GM23338 (cell line): ENCODE data around the gene PPHLN1. TPM values are rescaled to one million over a fixed set of nuclear protein-coding genes. Genes with fewer than 3 reads are reported as not detected.

Experiments used
- ATAC-seq: fragments of 200-7000 bp; cut with Tn5 transposase; 3 replicates; pipeline ENCODE4 v1.9.1; 2020
- DNase-seq: peaks from one replicate; pipeline ENCODE4 v3.0.0-alpha.2; 2015; ENCODE audit warnings: low spot score
- H2AFZ ChIP-seq: fragments of 200-600 bp; sonication (generic); 2 replicates; pipeline ENCODE4 v1.8.0; 2016; ENCODE audit warnings: antibody characterized with exemption, mild to moderate bottlenecking, moderate library complexity
- H3F3A ChIP-seq: fragments of 200-600 bp; sonication (generic); replicated peaks from 2 replicates; pipeline ENCODE4 v1.8.0; 2017; ENCODE audit warnings: antibody characterized with exemption, mixed run types, low read depth
- H3K27ac ChIP-seq: fragments of 200-600 bp; sonication (generic); 2 replicates; pipeline ENCODE4 v1.6.1; 2016; ENCODE audit warnings: low read depth
- H3K27me3 ChIP-seq: fragments of 200-600 bp; sonication (generic); 2 replicates; pipeline ENCODE4 v1.8.0; 2016; ENCODE audit warnings: mild to moderate bottlenecking, mixed run types, moderate library complexity; ENCODE audit not compliant: insufficient read depth
- H3K36me3 ChIP-seq: fragments of 200-600 bp; sonication (generic); 2 replicates; pipeline ENCODE4 v1.8.0; 2016; ENCODE audit warnings: mild to moderate bottlenecking; ENCODE audit not compliant: insufficient read depth
- H3K4me1 ChIP-seq: fragments of 200-600 bp; sonication (generic); 2 replicates; pipeline ENCODE4 v1.8.0; 2016; ENCODE audit warnings: mild to moderate bottlenecking, moderate library complexity; ENCODE audit not compliant: insufficient read depth
- H3K4me2 ChIP-seq: fragments of 200-600 bp; sonication (generic); 2 replicates; pipeline ENCODE4 v1.7.1; 2017; ENCODE audit warnings: mixed run types
- H3K4me3 ChIP-seq: fragments of 200-600 bp; sonication (generic); 2 replicates; pipeline ENCODE4 v1.6.1; 2016; ENCODE audit warnings: mixed run types
- H3K79me2 ChIP-seq: fragments of 200-600 bp; sonication (generic); replicated peaks from 2 replicates; pipeline ENCODE4 v1.8.0; 2017; ENCODE audit warnings: mild to moderate bottlenecking; ENCODE audit not compliant: insufficient read depth
- H3K9me2 ChIP-seq: fragments of 200-600 bp; sonication (generic); 2 replicates; pipeline ENCODE4 v1.8.0; 2017; ENCODE audit not compliant: insufficient read depth
- H4K20me1 ChIP-seq: fragments of 200-600 bp; sonication (generic); replicated peaks from 2 replicates; pipeline ENCODE4 v1.8.0; 2017; ENCODE audit warnings: mild to moderate bottlenecking; ENCODE audit not compliant: insufficient read depth
- H3K27ac Mint-ChIP-seq: 2 replicates; pipeline ENCODE4 v1.8.0; 2020; ENCODE audit warnings: inconsistent platforms, mild to moderate bottlenecking, moderate library complexity, mixed read lengths
- H3K27me3 Mint-ChIP-seq: 3 replicates; pipeline ENCODE4 v1.8.0; 2022; ENCODE audit warnings: low read depth, mild to moderate bottlenecking, moderate library complexity, mixed read lengths, inconsistent platforms; ENCODE audit not compliant: insufficient read depth, poor library complexity
- H3K36me3 Mint-ChIP-seq: 3 replicates; pipeline ENCODE4 v1.8.0; 2021; ENCODE audit warnings: low read depth, mild to moderate bottlenecking, inconsistent platforms, moderate library complexity, mixed read lengths
- H3K4me1 Mint-ChIP-seq: 3 replicates; pipeline ENCODE4 v1.8.0; 2020; ENCODE audit warnings: mild to moderate bottlenecking, inconsistent platforms, mixed read lengths
- H3K4me3 Mint-ChIP-seq: 3 replicates; pipeline ENCODE4 v1.8.0; 2021; ENCODE audit warnings: moderate library complexity, mild to moderate bottlenecking, inconsistent platforms, mixed read lengths
- H3K9me3 Mint-ChIP-seq: 3 replicates; pipeline ENCODE4 v1.8.0; 2020; ENCODE audit warnings: moderate library complexity, mild to moderate bottlenecking, inconsistent platforms, mixed read lengths
- CREB1 ChIP-seq: fragments of 250-450 bp; sonication (Bioruptor Pico); IDR thresholded peaks from 2 replicates; pipeline ENCODE4 v1.5.0; 2020; ENCODE audit warnings: low read depth, mild to moderate bottlenecking, moderate library complexity
- ETS1 ChIP-seq: IDR thresholded peaks from 2 replicates; pipeline ENCODE4 v1.6.1; 2016; ENCODE audit warnings: antibody characterized with exemption
- EZH2 ChIP-seq: fragments of 200-600 bp; sonication (generic); IDR thresholded peaks from one replicate; pipeline ENCODE4 v1.8.0; 2017; ENCODE audit warnings: antibody characterized with exemption, mild to moderate bottlenecking, low read depth; ENCODE audit not compliant: unreplicated experiment
- EZH2phosphoT487 ChIP-seq: fragments of 200-600 bp; sonication (generic); IDR thresholded peaks from one replicate; pipeline ENCODE4 v1.8.1; 2018; ENCODE audit warnings: antibody characterized with exemption; ENCODE audit not compliant: unreplicated experiment
- JUNB ChIP-seq: IDR thresholded peaks from one replicate; pipeline ENCODE4 v1.6.1; 2016; ENCODE audit warnings: antibody characterized with exemption; ENCODE audit not compliant: unreplicated experiment
- NANOG ChIP-seq: IDR thresholded peaks from 2 replicates; pipeline ENCODE4 v1.6.1; 2016; ENCODE audit warnings: antibody characterized with exemption, borderline replicate concordance
- POLR2AphosphoS5 ChIP-seq: IDR thresholded peaks from 2 replicates; pipeline ENCODE4 v1.6.1; 2016; ENCODE audit warnings: antibody characterized with exemption, low read depth
- STAT1 ChIP-seq: IDR thresholded peaks from one replicate; pipeline ENCODE4 v1.6.1; 2016; ENCODE audit warnings: antibody characterized with exemption; ENCODE audit not compliant: unreplicated experiment
- ZNF114 ChIP-seq: fragments of 250-450 bp; sonication (Bioruptor Pico); IDR thresholded peaks from 2 replicates; pipeline ENCODE4 v1.5.0; 2020; ENCODE audit warnings: mild to moderate bottlenecking, moderate library complexity
- ZNF331 ChIP-seq: fragments of 250-450 bp; sonication (Bioruptor Pico); IDR thresholded peaks from 2 replicates; pipeline ENCODE4 v1.5.0; 2020; ENCODE audit warnings: low read depth, mild to moderate bottlenecking, moderate library complexity
- ZNF462 ChIP-seq: fragments of 250-450 bp; sonication (Bioruptor Pico); IDR thresholded peaks from 2 replicates; pipeline ENCODE4 v1.5.0; 2020; ENCODE audit warnings: mild to moderate bottlenecking, moderate library complexity
- polyA plus RNA-seq: library from polyadenylated mRNA; unstranded; fragments of >200 nt; fragmentation: Nextera tagmentation; extraction: Ambion mirVana; gene quantifications from 2 replicates; pipeline ENCODE4 v1.2.1, GENCODE V29; 2016
- total RNA-seq: library from RNA; depleted of rRNA; stranded (reverse); fragments of >200 nt; shearing (Covaris generic); gene quantifications from 2 replicates; pipeline ENCODE4 v1.2.3, GENCODE V29; 2014
- TF ChIP-seq, protein P1 (sequence below), 2 experiments: fragments of 200-600 bp in 1 of 2; sonication (generic) in 1 of 2; conservative IDR thresholded peaks; 2 replicates each; pipeline versions ENCODE4 v1.5.1 to v1.6.1; 2016 to 2017; ENCODE audit warnings: antibody characterized with exemption in 2 of 2, low read depth in 2 of 2, mild to moderate bottlenecking in 2 of 2, moderate library complexity in 1 of 2
- TF ChIP-seq, protein P2 (sequence below): IDR thresholded peaks from one replicate; pipeline ENCODE4 v1.6.1; 2018; ENCODE audit warnings: antibody characterized with exemption; ENCODE audit not compliant: unreplicated experiment

Gene PPHLN1
- total and polyA plus RNA-seq, 2 experiments from 2014 or later, result 93.0 to 103 TPM

DNA sequence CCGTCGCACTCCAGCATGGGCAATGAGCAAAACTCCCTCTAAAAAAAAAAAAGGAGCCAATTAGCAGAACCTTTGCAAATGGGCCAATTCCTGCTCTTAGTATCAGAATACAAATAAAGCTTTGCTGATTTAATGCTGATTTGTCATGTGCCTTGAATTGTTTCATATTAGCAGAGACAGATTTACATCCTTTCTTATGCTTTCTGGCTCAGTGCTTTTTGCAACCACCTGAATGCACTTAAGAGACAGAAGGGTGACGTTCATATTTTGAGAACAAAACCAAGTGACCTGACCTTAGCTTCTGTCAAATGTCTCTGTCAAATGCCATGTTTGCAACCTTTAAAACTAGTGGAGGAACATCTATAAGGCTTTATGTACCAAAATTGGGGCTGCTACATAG, 44.1 kb upstream of the PPHLN1 start:
- Mint-ChIP-seq H3K27ac (no peak overlapping the region), H3K4me1 (no peaks in the 10 kb centered on the region), H3K9me3 (no peaks in the 10 kb centered on the region; the same call in 2 of the 3 replicates), H3K4me3 (no peak overlapping the region), H3K27me3 (no peaks in the 10 kb centered on the region), H3K36me3 (no peaks in the 10 kb centered on the region)
- no peaks in the 10 kb centered on the region for H3F3A ChIP-seq
- H3K4me1 ChIP-seq, result no peaks in the 10 kb centered on the region
- H3K9me2 ChIP-seq, result no peaks in the 10 kb centered on the region
- H4K20me1 ChIP-seq, result no peaks in the 10 kb centered on the region
- H2AFZ ChIP-seq, result no peak overlapping the region
- H3K4me2 ChIP-seq, result no peak overlapping the region
- no peak for DNase-seq
- no peaks in the 10 kb centered on the region for H3K79me2 ChIP-seq
- H3K36me3 ChIP-seq, result no peaks in the 10 kb centered on the region
- H3K4me3 ChIP-seq, result no peak overlapping the region
- H3K27ac ChIP-seq, result no peak overlapping the region
- TF ChIP-seq EZH2phosphoT487 (no peak), ZNF462 (CRISPR knock-in tag) (no peak), JUNB (no peak), ZNF114 (no peak), CREB1 (CRISPR knock-in tag) (no peak), POLR2AphosphoS5 (no peak), ZNF331 (CRISPR knock-in tag) (no peak), EZH2 (no peak), STAT1 (no peak), NANOG (no peak), ETS1 (no peak)
- TF ChIP-seq, protein P1, sequence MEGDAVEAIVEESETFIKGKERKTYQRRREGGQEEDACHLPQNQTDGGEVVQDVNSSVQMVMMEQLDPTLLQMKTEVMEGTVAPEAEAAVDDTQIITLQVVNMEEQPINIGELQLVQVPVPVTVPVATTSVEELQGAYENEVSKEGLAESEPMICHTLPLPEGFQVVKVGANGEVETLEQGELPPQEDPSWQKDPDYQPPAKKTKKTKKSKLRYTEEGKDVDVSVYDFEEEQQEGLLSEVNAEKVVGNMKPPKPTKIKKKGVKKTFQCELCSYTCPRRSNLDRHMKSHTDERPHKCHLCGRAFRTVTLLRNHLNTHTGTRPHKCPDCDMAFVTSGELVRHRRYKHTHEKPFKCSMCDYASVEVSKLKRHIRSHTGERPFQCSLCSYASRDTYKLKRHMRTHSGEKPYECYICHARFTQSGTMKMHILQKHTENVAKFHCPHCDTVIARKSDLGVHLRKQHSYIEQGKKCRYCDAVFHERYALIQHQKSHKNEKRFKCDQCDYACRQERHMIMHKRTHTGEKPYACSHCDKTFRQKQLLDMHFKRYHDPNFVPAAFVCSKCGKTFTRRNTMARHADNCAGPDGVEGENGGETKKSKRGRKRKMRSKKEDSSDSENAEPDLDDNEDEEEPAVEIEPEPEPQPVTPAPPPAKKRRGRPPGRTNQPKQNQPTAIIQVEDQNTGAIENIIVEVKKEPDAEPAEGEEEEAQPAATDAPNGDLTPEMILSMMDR (conservative IDR thresholded peaks at IDR 0.05; ENCODE audit: low read depth in 2 of 2), result no peak
- TF ChIP-seq, protein P2, sequence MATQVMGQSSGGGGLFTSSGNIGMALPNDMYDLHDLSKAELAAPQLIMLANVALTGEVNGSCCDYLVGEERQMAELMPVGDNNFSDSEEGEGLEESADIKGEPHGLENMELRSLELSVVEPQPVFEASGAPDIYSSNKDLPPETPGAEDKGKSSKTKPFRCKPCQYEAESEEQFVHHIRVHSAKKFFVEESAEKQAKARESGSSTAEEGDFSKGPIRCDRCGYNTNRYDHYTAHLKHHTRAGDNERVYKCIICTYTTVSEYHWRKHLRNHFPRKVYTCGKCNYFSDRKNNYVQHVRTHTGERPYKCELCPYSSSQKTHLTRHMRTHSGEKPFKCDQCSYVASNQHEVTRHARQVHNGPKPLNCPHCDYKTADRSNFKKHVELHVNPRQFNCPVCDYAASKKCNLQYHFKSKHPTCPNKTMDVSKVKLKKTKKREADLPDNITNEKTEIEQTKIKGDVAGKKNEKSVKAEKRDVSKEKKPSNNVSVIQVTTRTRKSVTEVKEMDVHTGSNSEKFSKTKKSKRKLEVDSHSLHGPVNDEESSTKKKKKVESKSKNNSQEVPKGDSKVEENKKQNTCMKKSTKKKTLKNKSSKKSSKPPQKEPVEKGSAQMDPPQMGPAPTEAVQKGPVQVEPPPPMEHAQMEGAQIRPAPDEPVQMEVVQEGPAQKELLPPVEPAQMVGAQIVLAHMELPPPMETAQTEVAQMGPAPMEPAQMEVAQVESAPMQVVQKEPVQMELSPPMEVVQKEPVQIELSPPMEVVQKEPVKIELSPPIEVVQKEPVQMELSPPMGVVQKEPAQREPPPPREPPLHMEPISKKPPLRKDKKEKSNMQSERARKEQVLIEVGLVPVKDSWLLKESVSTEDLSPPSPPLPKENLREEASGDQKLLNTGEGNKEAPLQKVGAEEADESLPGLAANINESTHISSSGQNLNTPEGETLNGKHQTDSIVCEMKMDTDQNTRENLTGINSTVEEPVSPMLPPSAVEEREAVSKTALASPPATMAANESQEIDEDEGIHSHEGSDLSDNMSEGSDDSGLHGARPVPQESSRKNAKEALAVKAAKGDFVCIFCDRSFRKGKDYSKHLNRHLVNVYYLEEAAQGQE, result no peak
- H3K27me3 ChIP-seq, result no peaks in the 10 kb centered on the region
- no peak for ATAC-seq
